GM12878 (cell line): Measurements from ENCODE around the gene USP36. TPM values are rescaled to one million over a fixed set of nuclear protein-coding genes. Genes with fewer than 3 reads are reported as not detected.

ENCODE experiments used
- ATAC-seq: fragments of 200-7000 bp; cut with Tn5 transposase; 3 replicates; pipeline ENCODE4 v1.9.1; 2020; ENCODE audit warnings: mild to moderate bottlenecking, moderate library complexity
- BruUV-seq: library from RNA; stranded (reverse); fragments of 400-500 nt; replicated peaks from 2 replicates; lab custom pipeline; 2021; lab: Mats Ljungman, UMichigan
- CTCF ChIA-PET: fragments of 300-600 bp; sonication (Branson Sonifier 250); formaldehyde crosslinking; extraction: SDS; loops from one replicate; lab custom pipeline; 2021; ENCODE audit warnings: inconsistent platforms; lab: Yijun Ruan, JAX
- POLR2A ChIA-PET: fragments of 350-600 bp; formaldehyde crosslinking; extraction: SDS; loops from one replicate; lab custom pipeline; 2021; ENCODE audit warnings: inconsistent platforms; lab: Charles Lee
- RAD21 ChIA-PET: fragments of 300-600 bp; sonication (Branson Sonifier 250); formaldehyde crosslinking; loops from one replicate; lab custom pipeline; 2023; ENCODE audit warnings: antibody characterized with exemption; ENCODE audit not compliant: unreplicated experiment; lab: Charles Lee
- SMC1A ChIA-PET: fragments of 300-600 bp; sonication (Branson Sonifier 250); formaldehyde crosslinking; loops from one replicate; lab custom pipeline; 2023; ENCODE audit not compliant: unreplicated experiment, uncharacterized antibody; lab: Charles Lee
- DNase-seq: peaks from one replicate; pipeline ENCODE4 v3.0.0-alpha.2; 2011; ENCODE audit warnings: low read depth, low spot score
- FAIRE-seq: peaks from 3 replicates; lab custom pipeline; 2011; peaks lifted over from hg19 to GRCh38; lab: Jason Lieb, UNC
- H2AFZ ChIP-seq: 2 replicates; pipeline ENCODE4 v1.6.0; 2011; ENCODE audit warnings: low read depth, low read length, control low read depth; ENCODE audit not compliant: control insufficient read depth
- H3K27ac ChIP-seq: 2 replicates; pipeline ENCODE4 v1.5.1; 2011; ENCODE audit warnings: control low read depth; ENCODE audit not compliant: control insufficient read depth, insufficient read depth
- H3K27me3 ChIP-seq, 2 experiments: replicated peaks in 1 of 2; 2 replicates each; pipeline versions ENCODE4 v1.6.0 to v1.6.1; 2011; ENCODE audit warnings: low read length in 1 of 2; ENCODE audit not compliant: control insufficient read depth in 2 of 2, insufficient read depth in 2 of 2
- H3K36me3 ChIP-seq, 2 experiments: 2 replicates each; pipeline ENCODE4 v1.5.1; 2011; ENCODE audit warnings: low read length in 1 of 2; ENCODE audit not compliant: control insufficient read depth in 2 of 2, insufficient read depth in 2 of 2
- H3K4me1 ChIP-seq: 2 replicates; pipeline ENCODE4 v1.6.1; 2011; ENCODE audit warnings: mild to moderate bottlenecking, low read length, moderate library complexity, mixed read lengths; ENCODE audit not compliant: control insufficient read depth, insufficient read depth
- H3K4me2 ChIP-seq: 2 replicates; pipeline ENCODE4 v1.6.0; 2011; ENCODE audit warnings: control low read depth; ENCODE audit not compliant: control insufficient read depth, insufficient read depth
- H3K4me3 ChIP-seq: fragments of 200-600 bp; sonication (generic); 2 replicates; pipeline ENCODE4 v1.5.1; 2016
- H3K79me2 ChIP-seq: 2 replicates; pipeline ENCODE4 v1.6.0; 2011; ENCODE audit warnings: low read length; ENCODE audit not compliant: control insufficient read depth, insufficient read depth
- H3K9ac ChIP-seq: 2 replicates; pipeline ENCODE4 v1.8.0; 2011; ENCODE audit warnings: low read length, control low read depth, mixed read lengths; ENCODE audit not compliant: control insufficient read depth, insufficient read depth
- H3K9me3 ChIP-seq: replicated peaks from 3 replicates; pipeline ENCODE4 v1.5.1; 2011; ENCODE audit warnings: mild to moderate bottlenecking, low read length; ENCODE audit not compliant: control insufficient read depth, insufficient read depth
- H4K20me1 ChIP-seq: 2 replicates; pipeline ENCODE4 v1.6.0; 2011; ENCODE audit not compliant: control insufficient read depth, insufficient read depth
- CBX3 ChIP-seq: fragments of 200-600 bp; sonication (generic); IDR thresholded peaks from 2 replicates; pipeline ENCODE4 v1.6.1; 2016; ENCODE audit warnings: low read depth, borderline replicate concordance
- CREB1 ChIP-seq: IDR thresholded peaks from 2 replicates; pipeline ENCODE4 v1.6.1; 2012; ENCODE audit warnings: low read depth, mild to moderate bottlenecking, inconsistent platforms
- DPF2 ChIP-seq: fragments of 450-650 bp; IDR thresholded peaks from 2 replicates; pipeline ENCODE4 v1.6.1; 2017; ENCODE audit warnings: mild to moderate bottlenecking
- EGR1 ChIP-seq, 2 experiments: IDR thresholded peaks; 1 replicate in 1 of 2; 2 replicates in 1 of 2; pipeline ENCODE4 v1.6.1; 2011 to 2012; ENCODE audit warnings: low read depth in 2 of 2, low read length in 2 of 2, borderline replicate concordance in 1 of 2, mild to moderate bottlenecking in 1 of 2, moderate library complexity in 1 of 2
- NR2C1 ChIP-seq: fragments of 450-650 bp; IDR thresholded peaks from 2 replicates; pipeline ENCODE4 v1.6.1; 2017; ENCODE audit warnings: antibody characterized with exemption, mild to moderate bottlenecking, moderate library complexity
- PAX5 ChIP-seq: IDR thresholded peaks from 2 replicates; pipeline ENCODE4 v1.6.1; 2011; ENCODE audit warnings: low read depth, low read length, borderline replicate concordance
- POLR2AphosphoS2 ChIP-seq: IDR thresholded peaks from 2 replicates; pipeline ENCODE4 v1.6.1; 2011; ENCODE audit warnings: low read depth, mild to moderate bottlenecking, low read length, improper control_type of control experiment, moderate library complexity
- SMC3 ChIP-seq: IDR thresholded peaks from 2 replicates; pipeline ENCODE4 v1.6.1; 2011; ENCODE audit warnings: low read length, improper control_type of control experiment, borderline replicate concordance
- SPI1 ChIP-seq: IDR thresholded peaks from 2 replicates; pipeline ENCODE4 v1.6.1; 2011; ENCODE audit warnings: low read depth, mild to moderate bottlenecking, low read length, moderate library complexity, borderline replicate concordance; ENCODE audit not compliant: insufficient read depth
- SUZ12 ChIP-seq: fragments of 200-600 bp; sonication (generic); IDR thresholded peaks from one replicate; pipeline ENCODE4 v1.6.1; 2018; ENCODE audit warnings: antibody characterized with exemption, mild to moderate bottlenecking; ENCODE audit not compliant: unreplicated experiment
- WRNIP1 ChIP-seq: IDR thresholded peaks from 2 replicates; pipeline ENCODE4 v1.6.1; 2011; ENCODE audit warnings: low read depth, low read length, improper control_type of control experiment, borderline replicate concordance
- ZNF24 ChIP-seq: fragments of 450-650 bp; IDR thresholded peaks from 2 replicates; pipeline ENCODE4 v1.6.1; 2017; ENCODE audit warnings: antibody characterized with exemption, mild to moderate bottlenecking
- WGBS: methylation state at CpG from one replicate; pipeline ENCODE4 v1.1.6; 2016; ENCODE audit warnings: low lambda C conversion rate; ENCODE audit not compliant: insufficient replicate concordance, insufficient coverage; ENCODE audit errors: missing lambda C conversion rate; 5-methylcytosine and 5-hydroxymethylcytosine counted together
- in situ Hi-C: fragments of 300-500 bp; cut with MboI; formaldehyde crosslinking; loops from 9 replicates; pipeline ENCODE4 v1.14.3; 2018; ENCODE audit warnings: mixed read lengths
- intact Hi-C: fragments of 100-400 bp; cut with micrococcal nuclease; formaldehyde crosslinking; loops from one replicate; pipeline ENCODE4 v1.14.2; 2022; ENCODE audit not compliant: unreplicated experiment
- polyA plus RNA-seq, 11 experiments: library from polyadenylated mRNA; depleted of rRNA in 4 of 11; unstranded in 6 of 11; stranded (reverse) in 5 of 11; fragments of >200 nt; fragmentation: Nextera tagmentation in 4 of 11; fragmentation: Illumina TruSeq in 1 of 11; extraction: Ambion mirVana in 4 of 11; extraction: Trizol in 1 of 11; gene quantifications; 1 replicate in 1 of 11; 2 replicates in 10 of 11; pipeline versions ENCODE4 v1.2.1 to v1.2.3, GENCODE V29; 2011 to 2016; ENCODE audit warnings: inconsistent platforms in 2 of 11, missing spikeins in 2 of 11, low read depth in 1 of 11
- total RNA-seq, 4 experiments: library from RNA; depleted of rRNA in 3 of 4; stranded (reverse); fragments of >200 nt in 3 of 4; fragmentation: Illumina TruSeq in 1 of 4; extraction: Trizol in 1 of 4; gene quantifications; 2 replicates each; pipeline versions ENCODE4 v1.2.1 to v1.2.3, GENCODE V29; 2013 to 2021
- TF ChIP-seq, protein P1 (sequence below): IDR thresholded peaks from 2 replicates; pipeline ENCODE4 v1.6.1; 2011; ENCODE audit warnings: mild to moderate bottlenecking, low read depth, low read length, moderate library complexity; ENCODE audit not compliant: insufficient replicate concordance

The USP36 gene
- total and polyA plus RNA-seq, 10 of the 15 experiments (the other 5 are each of a cell fraction or from before 2014, with no cell fraction given) = 7.2 to 65.7 (median 33.6) TPM

DNA sequence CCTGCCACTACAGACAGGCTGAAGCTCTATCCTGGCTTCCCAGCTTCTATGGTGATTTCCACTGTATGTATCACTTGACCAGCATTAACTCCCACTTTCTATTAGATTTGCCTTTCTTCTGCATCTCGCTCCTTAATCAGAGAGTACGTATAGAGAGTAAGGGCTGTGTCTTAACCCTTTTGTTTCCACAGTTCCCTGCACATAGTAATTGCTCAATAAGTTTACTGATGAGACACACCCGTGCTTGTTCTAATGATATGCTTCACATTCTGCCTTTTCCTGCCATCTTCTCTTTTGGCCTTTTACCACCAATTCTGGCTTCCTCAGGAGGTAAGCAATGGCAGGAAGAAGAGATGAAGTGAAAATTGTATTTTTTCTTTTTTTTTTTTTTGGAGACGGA lies 20.6 kb upstream of the USP36 start:
- in situ Hi-C loops = loop anchor here (5.0 kb wide), 1 partner anchor 106 kb away; no protein-coding TSS in a partner anchor
- no peak for FAIRE-seq
- Histone ChIP-seq H4K20me1 (no peaks in the 10 kb centered on the region), H3K4me2 (no peak overlapping the region), H3K36me3 (no peaks in the 10 kb centered on the region), H3K9me3 (no peaks in the 10 kb centered on the region), H3K9ac (no peak overlapping the region), H2AFZ (no peak overlapping the region), H3K4me1 (no peaks in the 10 kb centered on the region), H3K79me2 (no peaks in the 10 kb centered on the region), H3K27me3 (no peaks in the 10 kb centered on the region; a peak in 1 of 4 replicates), H3K4me3 (no peak overlapping the region), H3K27ac (no peak overlapping the region)
- TF ChIP-seq CBX3 = no peak
- no peak for TF ChIP-seq DPF2
- no peak for TF ChIP-seq ZNF24
- TF ChIP-seq EGR1 (IDR thresholded peaks at IDR 0.05; ENCODE audit: borderline replicate concordance in 1 of 2, low read depth in 2 of 2, low read length in 2 of 2) = no peak
- ChIA-PET CTCF (interaction anchor here (1.2 kb wide), 1 partner anchor 109 kb away, joined by 3 read pairs; no protein-coding TSS in a partner anchor), POLR2A (no interaction called here), RAD21 (no interaction called here), SMC1A (no interaction called here)
- ATAC-seq = no peak
- WGBS = 54% methylated on average over 3 of the region's 4 CpGs
- BruUV-seq = no TSS peak
- DNase-seq = no peak
- intact Hi-C loops = no loop called here

DNA sequence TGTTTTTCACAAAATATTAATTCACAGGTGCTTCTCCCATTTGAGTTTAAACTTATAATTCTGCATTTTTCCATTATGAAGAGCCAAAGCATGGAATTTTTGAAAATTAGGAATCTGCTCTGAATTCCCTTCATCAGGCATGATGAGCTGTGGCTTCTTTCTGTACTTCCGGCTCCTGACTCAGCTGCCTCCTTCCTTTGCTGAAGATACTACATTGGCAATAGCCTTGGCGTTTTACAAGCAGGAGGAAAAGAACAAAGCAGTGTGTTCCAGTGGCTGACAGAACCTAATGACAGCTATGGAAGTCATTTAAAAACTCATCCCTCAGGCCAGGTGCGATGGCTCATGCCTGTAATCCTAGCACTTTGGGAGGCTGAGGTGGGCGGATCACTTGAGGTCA lies 18.4 kb upstream of the USP36 start:
- Histone ChIP-seq H3K27me3 (no peaks in the 10 kb centered on the region; a peak in 1 of 4 replicates), H3K79me2 (no peaks in the 10 kb centered on the region), H3K36me3 (no peaks in the 10 kb centered on the region), H3K9me3 (no peaks in the 10 kb centered on the region), H4K20me1 (no peaks in the 10 kb centered on the region), H3K27ac (no peak overlapping the region), H3K4me2 (no peak overlapping the region), H3K4me3 (no peak overlapping the region), H3K4me1 (no peaks in the 10 kb centered on the region), H3K9ac (no peak overlapping the region), H2AFZ (no peak overlapping the region)
- FAIRE-seq = no peak
- TF ChIP-seq POLR2AphosphoS2 (no peak), SUZ12 (no peak), WRNIP1 (no peak), SPI1 (no peak), CREB1 (no peak), NR2C1 (no peak), PAX5 (no peak), SMC3 (no peak)
- TF ChIP-seq, protein P1, sequence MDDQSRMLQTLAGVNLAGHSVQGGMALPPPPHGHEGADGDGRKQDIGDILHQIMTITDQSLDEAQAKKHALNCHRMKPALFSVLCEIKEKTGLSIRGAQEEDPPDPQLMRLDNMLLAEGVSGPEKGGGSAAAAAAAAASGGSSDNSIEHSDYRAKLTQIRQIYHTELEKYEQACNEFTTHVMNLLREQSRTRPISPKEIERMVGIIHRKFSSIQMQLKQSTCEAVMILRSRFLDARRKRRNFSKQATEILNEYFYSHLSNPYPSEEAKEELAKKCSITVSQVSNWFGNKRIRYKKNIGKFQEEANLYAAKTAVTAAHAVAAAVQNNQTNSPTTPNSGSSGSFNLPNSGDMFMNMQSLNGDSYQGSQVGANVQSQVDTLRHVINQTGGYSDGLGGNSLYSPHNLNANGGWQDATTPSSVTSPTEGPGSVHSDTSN = no peak
- CTCF ChIA-PET = no interaction called here
- intact Hi-C loops = no loop called here
- WGBS = 17% methylated on average over 4 of the region's 4 CpGs
- DNase-seq = no peak
- in situ Hi-C loops = no loop called here
- no TSS peak for BruUV-seq
- ATAC-seq = no peak
- SMC1A ChIA-PET = no interaction called here
- POLR2A ChIA-PET = no interaction called here
- RAD21 ChIA-PET = no interaction called here
